Measurements from ENCODE around the gene GTF2IRD1.
"Not testable (repeated sequence)": the region's sequence is repeated elsewhere in the genome, so short reads cannot be mapped to it uniquely, and the experiment has no call there.

DNA sequence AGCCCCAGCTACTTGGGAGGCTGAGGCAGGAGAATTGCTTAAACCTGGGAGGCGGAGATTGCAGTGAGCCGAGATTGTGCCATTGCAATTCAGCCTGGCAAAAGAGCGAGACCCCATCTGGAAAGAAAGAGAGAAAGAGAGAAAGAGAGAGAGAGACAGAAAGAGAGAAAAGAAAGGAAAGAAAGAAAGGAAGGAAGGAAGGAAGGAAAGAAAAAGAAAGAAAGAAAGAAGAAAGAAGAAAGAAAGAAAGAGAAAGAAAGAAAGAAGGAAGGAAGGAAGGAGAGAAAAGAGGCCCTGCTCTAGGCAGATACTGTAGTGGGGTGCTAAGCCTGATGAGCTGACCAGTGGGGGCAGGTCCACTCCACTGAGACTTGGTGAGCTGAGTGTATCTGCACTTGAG lies 13.6 kb upstream of the GTF2IRD1 start:
- TF ChIP-seq, protein P1, sequence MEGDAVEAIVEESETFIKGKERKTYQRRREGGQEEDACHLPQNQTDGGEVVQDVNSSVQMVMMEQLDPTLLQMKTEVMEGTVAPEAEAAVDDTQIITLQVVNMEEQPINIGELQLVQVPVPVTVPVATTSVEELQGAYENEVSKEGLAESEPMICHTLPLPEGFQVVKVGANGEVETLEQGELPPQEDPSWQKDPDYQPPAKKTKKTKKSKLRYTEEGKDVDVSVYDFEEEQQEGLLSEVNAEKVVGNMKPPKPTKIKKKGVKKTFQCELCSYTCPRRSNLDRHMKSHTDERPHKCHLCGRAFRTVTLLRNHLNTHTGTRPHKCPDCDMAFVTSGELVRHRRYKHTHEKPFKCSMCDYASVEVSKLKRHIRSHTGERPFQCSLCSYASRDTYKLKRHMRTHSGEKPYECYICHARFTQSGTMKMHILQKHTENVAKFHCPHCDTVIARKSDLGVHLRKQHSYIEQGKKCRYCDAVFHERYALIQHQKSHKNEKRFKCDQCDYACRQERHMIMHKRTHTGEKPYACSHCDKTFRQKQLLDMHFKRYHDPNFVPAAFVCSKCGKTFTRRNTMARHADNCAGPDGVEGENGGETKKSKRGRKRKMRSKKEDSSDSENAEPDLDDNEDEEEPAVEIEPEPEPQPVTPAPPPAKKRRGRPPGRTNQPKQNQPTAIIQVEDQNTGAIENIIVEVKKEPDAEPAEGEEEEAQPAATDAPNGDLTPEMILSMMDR (IDR thresholded peaks at IDR 0.05; ENCODE audit: low read depth, low read length, poor library complexity, severe bottlenecking): not testable (repeated sequence)
- TF ChIP-seq EZH2phosphoT487 (IDR thresholded peaks at IDR 0.05; ENCODE audit: borderline replicate concordance, low read length): not testable (repeated sequence)

All from DOHH2 (cell line).